WERI-Rb-1 (cell line): ENCODE results near the gene CDH24.

Experiments
- DNase-seq: peaks from one replicate; pipeline ENCODE4 v3.0.0-alpha.2; 2020
- H3K27ac ChIP-seq: fragments of 250-450 bp; sonication (Bioruptor Pico); 2 replicates; pipeline ENCODE4 v1.5.1; 2020; ENCODE audit warnings: mild to moderate bottlenecking, moderate library complexity
- H3K27me3 ChIP-seq: fragments of 250-450 bp; sonication (Bioruptor Pico); 2 replicates; pipeline ENCODE4 v1.5.1; 2021; ENCODE audit warnings: mild to moderate bottlenecking, low read depth, moderate library complexity; ENCODE audit not compliant: insufficient read depth, severe bottlenecking
- H3K36me3 ChIP-seq: fragments of 250-450 bp; sonication (Bioruptor Pico); 2 replicates; pipeline ENCODE4 v1.5.1; 2020; ENCODE audit warnings: mild to moderate bottlenecking, moderate library complexity
- H3K4me3 ChIP-seq: 2 replicates; pipeline ENCODE4 v1.5.1; 2011; ENCODE audit warnings: low read depth, mild to moderate bottlenecking, control low read depth, low read length
- H3K9me3 ChIP-seq: fragments of 250-450 bp; sonication (Bioruptor Pico); 2 replicates; pipeline ENCODE4 v1.5.1; 2021; ENCODE audit warnings: mild to moderate bottlenecking, moderate library complexity; ENCODE audit not compliant: severe bottlenecking
- TF ChIP-seq, protein P1 (sequence below): IDR thresholded peaks from 2 replicates; pipeline ENCODE4 v1.5.1; 2011; ENCODE audit warnings: low read depth, mild to moderate bottlenecking, control low read depth, inconsistent platforms, low read length

The CDH24 gene

DNA sequence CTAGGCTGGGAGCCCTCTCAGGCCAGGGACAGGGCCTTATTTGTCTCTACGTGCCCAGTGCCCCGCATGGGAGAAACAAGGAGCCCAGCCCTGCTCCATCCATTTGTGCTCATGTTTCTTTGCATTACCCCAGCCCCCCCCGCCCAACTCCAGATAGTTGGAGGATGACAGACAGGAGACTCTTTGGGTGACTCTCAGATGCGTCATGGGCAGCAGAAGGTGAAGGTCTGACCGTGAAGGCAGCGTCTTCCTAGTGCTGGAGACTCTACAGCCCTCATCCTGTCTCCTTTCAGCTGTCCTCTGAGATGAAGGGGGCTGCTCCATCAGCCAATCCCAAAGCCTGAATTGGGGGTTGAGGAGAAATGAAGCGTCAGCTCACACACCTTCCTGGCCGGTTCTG is 15.6 kb downstream of the CDH24 start:
- TF ChIP-seq, protein P1, sequence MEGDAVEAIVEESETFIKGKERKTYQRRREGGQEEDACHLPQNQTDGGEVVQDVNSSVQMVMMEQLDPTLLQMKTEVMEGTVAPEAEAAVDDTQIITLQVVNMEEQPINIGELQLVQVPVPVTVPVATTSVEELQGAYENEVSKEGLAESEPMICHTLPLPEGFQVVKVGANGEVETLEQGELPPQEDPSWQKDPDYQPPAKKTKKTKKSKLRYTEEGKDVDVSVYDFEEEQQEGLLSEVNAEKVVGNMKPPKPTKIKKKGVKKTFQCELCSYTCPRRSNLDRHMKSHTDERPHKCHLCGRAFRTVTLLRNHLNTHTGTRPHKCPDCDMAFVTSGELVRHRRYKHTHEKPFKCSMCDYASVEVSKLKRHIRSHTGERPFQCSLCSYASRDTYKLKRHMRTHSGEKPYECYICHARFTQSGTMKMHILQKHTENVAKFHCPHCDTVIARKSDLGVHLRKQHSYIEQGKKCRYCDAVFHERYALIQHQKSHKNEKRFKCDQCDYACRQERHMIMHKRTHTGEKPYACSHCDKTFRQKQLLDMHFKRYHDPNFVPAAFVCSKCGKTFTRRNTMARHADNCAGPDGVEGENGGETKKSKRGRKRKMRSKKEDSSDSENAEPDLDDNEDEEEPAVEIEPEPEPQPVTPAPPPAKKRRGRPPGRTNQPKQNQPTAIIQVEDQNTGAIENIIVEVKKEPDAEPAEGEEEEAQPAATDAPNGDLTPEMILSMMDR, result no peak
- H3K9me3 ChIP-seq, result no peaks in the 10 kb centered on the region
- H3K27ac ChIP-seq, result no peak overlapping the region
- H3K27me3 ChIP-seq, result no peaks in the 10 kb centered on the region
- H3K36me3 ChIP-seq, result no peaks in the 10 kb centered on the region
- H3K4me3 ChIP-seq, result no peak overlapping the region
- no peak for DNase-seq

DNA sequence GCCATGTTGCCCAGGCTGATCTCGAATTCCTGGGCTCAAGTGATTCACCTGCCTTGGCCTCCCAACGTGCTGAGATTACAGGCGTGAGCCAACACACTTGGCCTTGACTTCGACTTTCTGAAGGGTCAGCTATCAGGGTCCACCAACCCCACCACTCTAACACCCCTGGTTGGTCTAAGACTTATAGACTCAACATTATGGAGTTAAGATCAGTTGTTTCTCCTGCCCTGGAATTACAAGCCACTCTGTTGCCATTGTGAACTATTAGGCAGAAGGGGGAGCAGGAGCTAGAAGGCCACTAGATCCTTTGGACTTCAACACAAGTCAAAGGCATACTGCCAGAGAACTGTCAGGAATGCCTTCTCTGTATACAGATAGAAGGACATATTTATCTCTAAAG is 17.2 kb downstream of the CDH24 start:
- DNase-seq, result no peak
- TF ChIP-seq, protein P1, result no peak

DNA sequence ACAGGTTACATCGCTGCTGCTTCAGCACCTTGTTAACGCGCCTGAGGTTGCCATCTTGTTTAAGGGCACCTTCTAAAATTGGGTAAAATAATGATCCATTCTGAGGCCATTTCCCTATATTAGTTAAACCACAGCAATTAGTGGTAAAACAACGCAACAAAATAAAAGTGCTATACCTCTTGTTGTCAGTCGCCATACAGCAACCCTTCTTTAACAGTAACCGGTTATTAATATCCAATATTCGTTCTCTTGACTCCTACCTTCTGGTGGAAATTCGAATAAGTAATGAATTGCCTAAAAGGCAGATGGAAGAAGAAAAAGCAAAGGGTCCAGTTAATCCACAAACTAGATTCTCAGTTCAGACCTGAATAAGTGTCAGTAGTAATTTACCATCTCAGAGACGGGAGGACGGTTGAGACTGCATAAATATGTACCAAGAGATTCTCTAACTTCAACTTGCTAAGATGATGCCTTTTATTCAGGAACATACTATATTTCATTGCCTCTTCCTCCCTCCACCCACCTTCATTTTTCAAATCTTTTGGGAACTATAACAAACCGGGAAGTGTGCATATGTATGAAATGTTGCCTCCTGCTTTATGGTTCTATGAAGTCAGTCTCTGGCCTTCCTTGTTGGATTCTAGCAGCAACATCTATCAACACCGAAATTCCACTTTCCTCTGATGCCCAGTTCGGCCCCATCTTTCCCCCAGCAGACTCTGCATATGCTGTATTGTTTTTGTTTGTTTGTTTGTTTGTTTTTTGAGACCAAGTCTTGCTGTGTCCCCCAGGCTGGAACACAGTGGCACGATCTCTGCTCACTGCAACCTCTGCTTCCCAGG is 21.8 kb downstream of the CDH24 start:
- Histone ChIP-seq H3K36me3 (peaks cover 32% of the 10 kb centered on the region), H3K4me3 (peak overlapping the region; percentile 95), H3K27me3 (no peaks in the 10 kb centered on the region), H3K9me3 (no peaks in the 10 kb centered on the region), H3K27ac (peak overlapping the region; percentile 93)
- TF ChIP-seq, protein P1, result no peak
- DNase-seq, result no peak

More for the DNA sequence above, 17.2 kb downstream of the CDH24 start:
- H3K27me3 ChIP-seq, result no peaks in the 10 kb centered on the region
- no peaks in the 10 kb centered on the region for H3K9me3 ChIP-seq
- no peak overlapping the region for H3K4me3 ChIP-seq
- H3K27ac ChIP-seq, result no peak overlapping the region
- no peaks in the 10 kb centered on the region for H3K36me3 ChIP-seq

DNA sequence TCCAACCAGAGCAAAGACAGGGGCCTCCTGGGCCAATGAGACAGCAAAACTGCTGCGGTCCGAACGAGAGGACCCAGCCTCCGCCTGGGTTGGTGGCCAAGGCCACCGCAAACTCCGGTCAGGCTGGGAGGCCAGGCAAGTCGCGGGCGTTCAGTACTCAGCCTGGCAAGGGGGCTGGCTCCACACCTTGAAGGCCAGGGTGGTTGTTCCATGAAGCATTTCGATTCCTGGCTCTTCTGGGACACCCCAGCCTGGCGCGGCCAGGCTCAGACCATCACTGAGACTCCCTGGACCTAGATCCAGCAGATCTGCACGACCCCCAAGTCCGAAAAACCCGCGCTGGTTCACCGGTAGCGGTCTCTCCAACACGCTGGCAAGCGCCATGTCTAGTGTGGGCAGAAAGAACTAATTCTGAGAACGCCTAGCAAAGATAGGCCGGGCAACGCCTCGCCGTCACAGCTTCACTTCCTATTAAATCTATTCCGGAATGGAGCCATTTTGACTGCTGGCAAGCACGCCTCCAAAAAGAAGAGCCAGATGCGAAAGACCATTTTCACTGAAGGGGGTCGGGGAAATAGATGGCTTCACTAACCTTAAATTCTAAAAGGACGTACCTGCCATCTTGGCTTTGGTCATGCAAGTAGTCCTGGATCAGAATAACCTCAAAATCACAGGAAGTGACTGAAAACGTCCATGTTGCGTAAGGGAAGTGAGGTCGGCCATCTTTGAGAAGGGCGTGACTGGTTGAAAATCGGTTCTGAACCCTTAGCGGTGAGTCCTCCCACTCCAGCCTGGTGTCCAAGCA is 22.6 kb downstream of the CDH24 start, which contains the start of gene PSMB5:
TSS of gene PSMB5 (minus strand) at position 403 of the 805 bp plus-strand sequence. CDS start at position 384, 19 bp downstream.
- no peaks in the 10 kb centered on the region for H3K27me3 ChIP-seq
- no peaks in the 10 kb centered on the region for H3K9me3 ChIP-seq
- H3K36me3 ChIP-seq, result peaks cover 40% of the 10 kb centered on the region
- H3K27ac ChIP-seq, result peak within 1 kb of the TSS; percentile 93
- peak; percentile 92 for DNase-seq
- TF ChIP-seq, protein P1, result no peak
- H3K4me3 ChIP-seq, result peak within 1 kb of the TSS; percentile 95

DNA sequence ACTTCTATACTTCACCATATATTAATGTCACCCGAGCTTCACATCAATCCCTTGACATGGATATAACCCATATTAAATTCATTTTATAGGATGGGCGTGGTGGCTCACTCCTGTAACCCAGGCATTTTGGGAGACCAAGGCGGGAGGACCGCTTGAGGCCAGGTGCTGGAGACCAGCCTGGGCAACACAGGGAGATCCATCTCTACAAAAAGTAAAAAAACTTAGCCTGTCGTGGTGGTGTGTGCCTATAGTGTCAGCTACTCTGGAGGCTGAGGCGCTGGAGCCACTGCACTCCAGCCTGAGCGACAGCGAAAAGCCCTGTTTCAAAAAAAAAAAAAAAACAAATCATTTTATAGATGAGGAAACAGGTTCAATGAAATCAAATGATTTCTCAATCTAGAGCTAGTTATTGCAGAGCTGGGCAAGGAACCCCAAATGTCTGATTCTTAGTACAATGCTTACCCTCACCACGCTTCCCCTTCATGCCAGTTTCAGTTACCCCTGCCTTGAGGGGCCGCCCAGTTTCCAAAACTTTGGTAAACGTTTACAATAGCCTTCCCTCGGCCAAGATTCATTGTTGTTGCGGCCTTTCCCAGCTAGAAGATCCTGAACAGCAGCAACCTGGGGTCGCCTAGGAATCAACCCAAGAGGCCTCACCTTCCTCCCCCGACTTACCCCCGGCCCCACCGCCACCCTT is 23.4 kb downstream of the CDH24 start:
- H3K9me3 ChIP-seq, result no peaks in the 10 kb centered on the region
- peak overlapping the region; percentile 93 for H3K27ac ChIP-seq
- no peaks in the 10 kb centered on the region for H3K27me3 ChIP-seq
- H3K4me3 ChIP-seq, result peak overlapping the region; percentile 95
- TF ChIP-seq, protein P1, result no peak
- no peak for DNase-seq
- peaks cover 48% of the 10 kb centered on the region for H3K36me3 ChIP-seq
